Skeletal muscle satellite cell (primary cell): Measurements from ENCODE around the gene MICU1.

Experiments used
- H3K27me3 ChIP-seq: 2 replicates; pipeline ENCODE4 v1.7.0; 2013; ENCODE audit warnings: low read length; ENCODE audit not compliant: control insufficient read depth, insufficient read depth
- H3K36me3 ChIP-seq: 2 replicates; pipeline ENCODE4 v1.7.0; 2013; ENCODE audit warnings: mild to moderate bottlenecking, control low read depth, low read length; ENCODE audit not compliant: insufficient read depth
- H3K4me1 ChIP-seq: 2 replicates; pipeline ENCODE4 v1.7.0; 2013; ENCODE audit warnings: low read length; ENCODE audit not compliant: control insufficient read depth, insufficient read depth
- H3K4me2 ChIP-seq: 2 replicates; pipeline ENCODE4 v1.7.0; 2013; ENCODE audit warnings: mild to moderate bottlenecking, low read length
- H3K4me3 ChIP-seq: 2 replicates; pipeline ENCODE4 v1.7.0; 2013; ENCODE audit warnings: low read length
- H3K9ac ChIP-seq: 2 replicates; pipeline ENCODE4 v1.7.0; 2013; ENCODE audit warnings: mild to moderate bottlenecking, low read depth, low read length, moderate library complexity
- H3K9me3 ChIP-seq: replicated peaks from 2 replicates; pipeline ENCODE4 v1.7.0; 2013; ENCODE audit warnings: mild to moderate bottlenecking, control low read depth, low read length

The MICU1 gene

DNA sequence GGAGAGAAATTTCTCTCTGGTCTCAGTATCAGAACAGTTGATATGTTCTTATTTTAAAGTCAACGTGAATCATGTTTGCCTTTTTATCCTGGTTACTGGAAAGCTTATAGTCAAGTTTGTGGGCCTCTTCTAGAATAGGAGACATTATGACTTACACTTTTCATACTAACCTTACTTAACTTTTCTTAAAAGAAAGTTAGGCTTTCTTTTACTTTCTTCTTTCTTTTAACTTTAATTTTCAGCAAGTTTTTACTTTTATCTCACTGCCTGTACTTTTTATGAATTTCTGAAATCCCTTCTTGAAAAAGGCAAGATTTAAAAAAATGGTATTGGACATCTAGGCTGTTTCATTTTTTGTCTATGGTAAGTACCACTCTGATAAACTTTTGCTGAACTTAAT, 195.9 kb downstream of the MICU1 start:
- Histone ChIP-seq H3K4me1 (no peaks in the 10 kb centered on the region), H3K36me3 (no peaks in the 10 kb centered on the region)

DNA sequence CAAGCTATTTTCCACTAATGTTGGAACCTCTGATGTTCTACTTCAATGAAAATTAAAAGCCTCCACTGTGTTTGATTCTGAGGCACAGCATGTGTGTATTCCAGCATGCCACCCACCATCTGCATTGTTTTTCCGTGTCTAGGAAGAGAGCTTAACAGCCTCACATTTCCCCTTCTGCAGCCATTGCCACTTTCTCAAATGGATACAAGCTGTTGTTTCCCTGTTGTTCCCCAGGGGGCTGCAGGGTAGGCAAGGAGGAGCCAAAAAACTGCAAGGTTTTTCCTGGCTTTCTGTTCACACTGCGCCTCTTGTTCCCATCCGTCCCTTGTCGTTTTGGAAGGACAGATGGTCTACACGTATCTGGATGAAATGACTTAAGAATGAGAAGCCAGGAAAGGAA, 198.9 kb downstream of the MICU1 start:
- peaks cover 5% of the 10 kb centered on the region for H3K36me3 ChIP-seq
- no peaks in the 10 kb centered on the region for H3K4me1 ChIP-seq
- H3K9me3 ChIP-seq: no peaks in the 10 kb centered on the region
- no peaks in the 10 kb centered on the region for H3K27me3 ChIP-seq
- H3K4me3 ChIP-seq: no peak overlapping the region
- no peak overlapping the region for H3K4me2 ChIP-seq
- H3K9ac ChIP-seq: no peak overlapping the region

More for the DNA sequence above, 195.9 kb downstream of the MICU1 start:
- Histone ChIP-seq H3K27me3 (no peaks in the 10 kb centered on the region), H3K4me3 (no peak overlapping the region), H3K4me2 (no peak overlapping the region), H3K9me3 (no peaks in the 10 kb centered on the region), H3K9ac (no peak overlapping the region)

DNA sequence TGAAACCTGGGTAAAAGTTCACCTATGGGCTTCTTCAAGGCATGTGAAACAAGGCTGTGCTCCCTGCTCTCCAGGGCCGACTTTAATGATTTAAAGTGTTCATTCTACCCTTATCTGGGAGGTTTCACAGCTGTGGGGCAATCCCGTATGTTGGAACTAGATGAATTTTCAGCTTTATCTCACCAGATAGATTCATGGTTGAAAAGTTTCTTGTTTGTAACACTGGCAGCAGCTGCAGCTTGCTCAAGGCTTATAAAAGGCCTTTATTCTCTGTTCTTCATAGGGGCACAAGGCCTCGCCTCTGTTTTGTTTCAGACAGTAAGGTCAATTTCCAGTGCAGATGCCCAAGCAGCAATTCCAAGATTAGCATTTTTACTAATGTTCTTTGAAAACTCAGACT, 200.7 kb downstream of the MICU1 start:
- Histone ChIP-seq H3K4me1 (no peaks in the 10 kb centered on the region), H3K4me2 (no peak overlapping the region), H3K9ac (no peak overlapping the region), H3K36me3 (peaks cover 10% of the 10 kb centered on the region), H3K4me3 (no peak overlapping the region), H3K9me3 (no peaks in the 10 kb centered on the region), H3K27me3 (no peaks in the 10 kb centered on the region)

- Histone ChIP-seq H3K9me3 (no peaks in the 10 kb centered on the region), H3K36me3 (peaks cover 10% of the 10 kb centered on the region), H3K4me3 (no peak overlapping the region), H3K4me1 (no peaks in the 10 kb centered on the region), H3K27me3 (no peaks in the 10 kb centered on the region), H3K4me2 (no peak overlapping the region), H3K9ac (no peak overlapping the region)
Measured at GRCh38 chr10:72424561-72424960, 201.3 kb downstream of the MICU1 start.

- Histone ChIP-seq H3K36me3 (peaks cover 10% of the 10 kb centered on the region), H3K4me3 (no peak overlapping the region), H3K4me2 (no peak overlapping the region), H3K9me3 (no peaks in the 10 kb centered on the region), H3K4me1 (no peaks in the 10 kb centered on the region), H3K27me3 (no peaks in the 10 kb centered on the region), H3K9ac (no peak overlapping the region)
Measured at GRCh38 chr10:72423426-72423825, 202.5 kb downstream of the MICU1 start.

- no peak overlapping the region for H3K4me2 ChIP-seq
- peaks cover 10% of the 10 kb centered on the region for H3K36me3 ChIP-seq
- no peaks in the 10 kb centered on the region for H3K9me3 ChIP-seq
- no peaks in the 10 kb centered on the region for H3K4me1 ChIP-seq
- no peaks in the 10 kb centered on the region for H3K27me3 ChIP-seq
- no peak overlapping the region for H3K9ac ChIP-seq
- H3K4me3 ChIP-seq: no peak overlapping the region
Measured at GRCh38 chr10:72421885-72422540, 203.9 kb downstream of the MICU1 start.

DNA sequence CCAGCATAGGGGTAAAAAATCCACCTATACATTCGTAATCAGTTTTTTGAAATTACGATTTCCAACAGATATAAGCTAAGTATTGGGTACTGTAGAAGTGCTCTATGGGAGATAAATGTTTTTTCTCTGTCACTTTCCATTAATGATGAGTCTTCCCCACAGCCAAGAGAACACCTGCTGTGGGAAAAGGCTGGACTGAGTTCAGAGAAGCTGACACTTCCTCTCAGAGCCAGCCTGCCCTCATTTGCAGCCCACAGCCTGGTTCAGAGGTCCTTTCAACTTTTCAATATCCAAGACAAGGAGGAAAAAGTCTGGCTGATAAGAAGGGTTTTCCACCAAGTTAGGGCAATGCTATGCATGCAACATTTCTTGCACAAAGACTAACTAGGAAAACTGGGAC, 206.6 kb downstream of the MICU1 start:
- Histone ChIP-seq H3K4me2 (no peak overlapping the region), H3K9ac (no peak overlapping the region), H3K36me3 (peaks cover 10% of the 10 kb centered on the region), H3K27me3 (no peaks in the 10 kb centered on the region), H3K4me1 (no peaks in the 10 kb centered on the region), H3K9me3 (no peaks in the 10 kb centered on the region), H3K4me3 (no peak overlapping the region)

DNA sequence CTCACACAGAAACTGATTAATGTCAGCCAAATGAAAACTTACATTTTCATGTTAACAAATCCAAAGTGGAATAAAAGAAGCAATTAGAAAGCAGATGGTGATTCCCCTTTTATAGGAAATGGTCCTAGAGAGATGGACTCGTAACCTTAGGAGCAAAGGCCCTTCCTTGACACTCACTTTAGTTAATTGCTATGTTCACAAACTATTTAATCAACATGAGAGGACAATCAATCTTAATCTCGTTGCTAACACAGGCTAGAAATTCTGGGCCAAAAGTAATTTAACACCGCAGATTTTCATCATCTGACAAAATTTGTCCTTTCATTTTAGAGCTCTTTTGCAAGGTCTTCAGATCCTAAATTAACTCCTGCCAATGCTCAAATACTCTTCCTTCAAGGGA, 207.2 kb downstream of the MICU1 start:
- Histone ChIP-seq H3K4me2 (no peak overlapping the region), H3K9me3 (no peaks in the 10 kb centered on the region), H3K36me3 (peaks cover 10% of the 10 kb centered on the region), H3K9ac (no peak overlapping the region), H3K4me3 (no peak overlapping the region), H3K4me1 (no peaks in the 10 kb centered on the region), H3K27me3 (no peaks in the 10 kb centered on the region)

GRCh38 chr10:72417971-72418370, 207.9 kb downstream of the MICU1 start:
- H3K9ac ChIP-seq: no peak overlapping the region
- H3K9me3 ChIP-seq: no peaks in the 10 kb centered on the region
- peaks cover 10% of the 10 kb centered on the region for H3K36me3 ChIP-seq
- H3K4me3 ChIP-seq: no peak overlapping the region
- H3K4me1 ChIP-seq: no peaks in the 10 kb centered on the region
- H3K4me2 ChIP-seq: no peak overlapping the region
- H3K27me3 ChIP-seq: no peaks in the 10 kb centered on the region

DNA sequence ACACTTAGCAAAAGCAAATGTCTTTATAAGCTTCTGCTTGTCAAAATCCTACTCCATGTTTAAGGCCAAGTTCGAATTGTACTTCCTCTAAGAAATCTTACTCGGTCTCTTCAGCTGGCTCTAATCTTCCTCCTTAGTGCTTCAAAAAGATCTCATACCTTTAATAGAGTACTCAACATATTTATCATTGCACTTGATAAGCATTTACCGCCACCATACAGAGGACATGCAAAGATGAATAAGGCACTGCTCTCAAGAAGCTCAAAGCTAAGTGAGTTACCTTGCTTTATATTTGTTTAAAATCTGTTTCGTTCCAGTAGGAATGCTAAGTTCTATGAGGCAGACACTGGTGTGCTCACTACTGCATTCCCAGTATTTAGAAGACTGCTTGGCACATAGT, 209.2 kb downstream of the MICU1 start:
- Histone ChIP-seq H3K4me3 (no peak overlapping the region), H3K9me3 (no peaks in the 10 kb centered on the region), H3K27me3 (no peaks in the 10 kb centered on the region), H3K4me1 (no peaks in the 10 kb centered on the region), H3K9ac (no peak overlapping the region), H3K4me2 (no peak overlapping the region), H3K36me3 (peaks cover 3% of the 10 kb centered on the region)

DNA sequence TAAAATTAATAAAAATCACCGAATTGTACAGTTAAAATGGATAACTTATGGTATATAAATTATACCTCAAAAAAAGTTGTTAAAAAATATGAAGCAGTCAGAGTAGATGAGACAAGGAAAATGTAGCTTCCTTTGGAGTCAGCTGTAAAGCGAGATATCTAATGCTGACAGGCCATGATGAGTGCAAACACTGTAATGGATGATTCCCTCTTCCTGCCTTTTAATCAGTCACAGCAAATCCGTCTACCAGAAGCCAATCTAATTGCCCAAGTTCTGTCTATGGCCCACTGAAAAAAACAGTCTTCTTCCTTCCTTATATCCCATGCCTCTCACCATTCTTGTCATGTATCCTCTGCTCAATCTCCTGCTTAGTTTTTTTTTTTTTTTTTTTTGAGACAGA, 211.2 kb downstream of the MICU1 start:
- H3K4me1 ChIP-seq: no peaks in the 10 kb centered on the region

GRCh38 chr10:72409167-72409566, 216.7 kb downstream of the MICU1 start:
- Histone ChIP-seq H3K4me2 (no peak overlapping the region), H3K4me3 (no peak overlapping the region), H3K4me1 (no peaks in the 10 kb centered on the region), H3K27me3 (no peaks in the 10 kb centered on the region), H3K9me3 (no peaks in the 10 kb centered on the region), H3K36me3 (no peaks in the 10 kb centered on the region), H3K9ac (no peak overlapping the region)

More for the DNA sequence above, 211.2 kb downstream of the MICU1 start:
- Histone ChIP-seq H3K27me3 (no peaks in the 10 kb centered on the region), H3K36me3 (no peaks in the 10 kb centered on the region), H3K9ac (no peak overlapping the region), H3K4me3 (no peak overlapping the region), H3K9me3 (no peaks in the 10 kb centered on the region), H3K4me2 (no peak overlapping the region)
